HG03039 (cell line): Measurements from ENCODE around the gene ELAPOR1.
A peak's percentile ranks its signal among the peaks of the same experiment; 100 is the strongest.

Experiments used
- ATAC-seq: cut with Tn5 transposase; IDR thresholded peaks from one replicate; pipeline ENCODE4 v1.9.1; 2021; ENCODE audit warnings: mild to moderate bottlenecking, moderate library complexity; ENCODE audit not compliant: unreplicated experiment

Gene ELAPOR1

DNA sequence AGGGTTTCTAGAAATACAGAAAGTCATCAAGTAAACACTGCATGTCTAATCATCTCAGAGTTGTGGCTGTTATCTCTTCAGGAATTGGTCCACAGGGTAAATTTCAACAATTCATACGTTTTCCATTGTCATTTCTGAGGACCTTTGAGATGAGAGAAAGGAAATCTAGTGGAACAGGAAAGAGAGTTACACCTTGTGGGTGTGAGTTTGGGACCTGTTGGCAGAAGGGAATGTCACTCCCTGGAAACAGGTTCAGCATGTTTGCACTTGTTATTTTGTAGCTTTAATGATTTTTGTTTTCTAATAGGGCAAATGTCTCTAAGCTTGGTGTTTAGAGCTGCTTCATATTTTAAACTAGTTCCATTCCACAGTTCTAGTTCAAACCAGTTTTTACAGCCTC, 17.8 kb upstream of the ELAPOR1 start:
- ATAC-seq: no peak

DNA sequence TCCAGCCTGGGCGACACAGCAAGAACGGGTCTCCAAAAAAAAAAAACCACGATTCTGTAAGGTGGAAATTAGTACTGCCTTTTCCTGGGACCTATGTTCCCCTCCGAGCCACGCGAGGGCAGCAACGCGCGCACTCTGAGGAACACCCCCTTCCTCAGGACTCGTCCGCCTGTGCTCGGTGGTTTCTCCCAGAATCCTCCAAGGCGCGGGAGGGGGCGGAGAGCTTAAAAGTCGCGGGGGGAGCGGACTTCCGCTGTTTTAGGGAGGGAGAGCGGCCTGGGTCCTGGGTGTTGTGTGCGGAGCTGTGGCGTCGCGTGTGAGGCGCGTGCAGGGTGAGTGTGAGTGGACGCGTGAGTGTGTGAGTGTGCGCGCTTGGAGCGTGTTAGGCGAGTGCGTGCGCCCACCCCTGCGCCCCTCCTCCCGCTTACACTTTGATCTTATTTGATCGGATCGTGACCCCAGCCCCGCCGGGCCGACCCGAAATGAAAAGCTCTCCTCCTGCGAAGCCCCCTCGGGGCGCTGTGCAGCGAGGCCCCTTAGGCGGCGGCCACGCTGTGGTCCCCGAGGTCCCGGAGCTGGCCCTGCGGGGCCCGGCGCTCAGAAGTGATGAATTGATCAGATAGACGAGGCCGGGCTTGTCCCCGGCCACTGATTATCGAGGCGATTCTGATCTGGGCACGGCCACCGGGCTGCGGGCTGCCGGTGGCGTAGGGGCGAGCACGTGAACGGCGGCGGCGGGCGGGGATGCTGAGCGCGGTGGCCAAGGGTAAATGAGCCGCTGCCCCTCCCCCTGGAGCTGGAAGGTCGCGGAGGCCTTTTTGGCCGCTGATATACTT, 13.8 kb upstream of the ELAPOR1 start:
- ATAC-seq: peak; percentile 90

DNA sequence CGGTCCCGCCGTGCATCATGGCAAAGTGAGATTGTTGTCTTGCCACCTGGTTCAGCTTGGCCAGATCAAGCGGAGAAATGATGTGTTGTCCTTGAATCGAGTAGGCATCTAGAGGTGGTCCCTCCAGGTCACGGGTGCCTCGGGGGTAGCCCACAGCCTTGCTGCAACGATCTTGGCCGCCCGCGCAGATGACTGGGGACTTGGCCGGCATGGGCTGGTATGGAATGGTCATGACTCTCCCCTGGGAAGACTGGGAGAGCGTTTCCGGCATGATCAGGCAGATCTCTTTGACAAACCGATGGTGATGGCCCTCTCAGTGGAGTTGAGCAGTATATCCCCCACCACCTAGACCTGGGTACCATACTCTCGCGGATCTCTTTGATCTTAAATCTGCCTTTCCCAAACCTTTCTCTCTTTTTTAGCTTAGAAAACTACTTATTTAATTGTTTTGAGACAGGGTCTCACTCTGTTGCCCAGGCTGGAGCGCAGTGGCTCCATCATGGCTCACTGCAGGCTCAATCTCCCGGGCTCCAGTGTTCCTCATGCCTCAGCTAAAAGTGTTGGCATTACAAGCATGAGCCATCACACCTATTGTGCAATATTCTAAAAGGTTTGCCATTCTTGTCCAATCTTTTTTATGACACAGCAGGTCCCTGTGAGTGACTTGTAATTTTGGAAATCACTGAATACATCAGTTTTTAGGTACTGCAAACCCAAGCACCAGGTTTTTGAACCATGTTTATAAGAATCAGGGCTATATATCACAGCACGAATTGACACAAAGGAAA, 9.4 kb upstream of the ELAPOR1 start:
- ATAC-seq: no peak

DNA sequence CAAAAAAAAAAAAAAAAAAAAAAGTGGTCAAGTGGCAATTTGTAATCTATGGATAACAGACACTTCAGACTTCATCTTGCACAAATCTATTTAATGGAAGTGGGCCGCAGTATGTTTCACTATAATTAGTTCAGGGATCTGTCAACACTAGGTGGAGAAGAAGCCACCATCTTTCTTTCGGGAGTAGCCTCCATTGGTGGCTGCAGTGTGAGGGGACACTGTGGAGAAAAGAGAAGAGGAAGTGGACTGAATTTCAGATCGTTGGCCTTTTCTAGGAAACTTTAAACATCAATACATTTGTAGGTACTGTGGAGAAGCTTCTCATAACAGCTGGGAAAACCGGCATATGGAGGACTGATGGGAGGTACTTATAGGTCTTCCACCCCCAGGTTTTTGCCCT, 8.0 kb upstream of the ELAPOR1 start:
- no peak for ATAC-seq

DNA sequence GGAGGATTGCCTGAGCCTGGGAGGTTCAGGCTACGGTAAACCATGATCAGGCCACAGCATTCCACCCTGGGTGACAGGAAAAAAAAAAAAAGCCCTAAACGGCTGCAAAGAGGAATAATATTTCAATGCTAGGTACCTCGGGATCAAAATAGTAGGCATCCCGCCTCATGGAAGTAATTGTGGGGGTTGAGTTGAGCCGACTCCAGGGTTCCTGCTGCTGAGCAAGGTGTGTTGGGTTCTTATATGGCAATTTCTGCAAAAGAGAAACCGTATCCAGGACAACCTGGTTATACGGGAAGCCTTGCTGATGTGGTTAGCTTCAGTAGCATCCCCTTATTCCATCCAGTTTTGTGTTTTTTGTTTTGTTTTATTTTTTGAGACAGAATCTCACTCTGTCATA, 6.1 kb upstream of the ELAPOR1 start:
- ATAC-seq: no peak

DNA sequence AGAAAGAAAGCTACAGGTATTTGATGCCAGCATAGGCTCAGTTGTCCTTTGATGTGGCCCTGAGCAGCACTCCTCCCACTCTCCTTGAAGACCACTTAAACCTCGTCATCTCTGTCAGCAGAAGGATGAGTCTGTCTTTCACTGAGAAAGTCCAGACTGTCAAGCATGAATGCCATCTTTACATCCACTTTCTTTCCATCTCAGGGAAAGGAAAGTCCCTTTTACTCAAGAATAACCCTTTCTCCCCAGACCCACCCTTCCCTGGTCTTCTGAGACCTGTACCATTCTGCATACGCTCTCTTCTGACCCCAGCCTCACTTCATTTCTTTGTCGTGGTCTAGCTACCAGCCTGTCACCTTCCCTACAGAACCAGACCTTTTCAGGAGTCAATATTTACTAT, 4.0 kb upstream of the ELAPOR1 start:
- no peak for ATAC-seq

DNA sequence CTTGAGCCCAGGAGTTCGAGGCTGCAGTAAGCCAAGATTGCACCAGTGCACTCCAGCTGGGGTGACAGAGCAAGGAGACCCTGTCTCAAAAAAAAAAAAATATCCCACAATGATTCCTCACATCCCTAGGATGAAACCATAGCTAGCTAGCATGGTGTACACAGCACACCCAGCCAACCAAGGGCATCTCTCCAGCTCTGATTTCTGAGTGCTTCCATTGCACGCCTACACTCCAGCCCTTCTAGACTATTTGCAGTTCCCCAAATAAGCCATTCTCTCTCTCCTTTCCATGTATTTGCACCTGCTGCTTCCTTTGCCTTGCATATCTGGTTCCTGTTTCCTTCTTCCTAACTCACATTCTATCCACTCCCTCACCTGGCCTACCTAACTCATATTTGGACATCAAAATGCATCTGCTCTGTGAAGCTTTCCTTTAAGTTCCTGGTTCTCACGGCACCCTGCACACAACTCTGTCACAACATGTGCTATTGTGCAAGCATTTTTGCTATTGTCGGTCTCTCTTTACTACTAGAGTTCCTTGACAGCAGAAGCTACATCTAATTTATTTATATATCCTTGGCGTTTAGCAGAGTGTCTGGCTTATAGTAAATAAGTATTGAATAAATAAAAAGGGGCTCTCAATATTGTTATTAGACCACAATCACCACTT, 2.4 kb upstream of the ELAPOR1 start:
- no peak for ATAC-seq

DNA sequence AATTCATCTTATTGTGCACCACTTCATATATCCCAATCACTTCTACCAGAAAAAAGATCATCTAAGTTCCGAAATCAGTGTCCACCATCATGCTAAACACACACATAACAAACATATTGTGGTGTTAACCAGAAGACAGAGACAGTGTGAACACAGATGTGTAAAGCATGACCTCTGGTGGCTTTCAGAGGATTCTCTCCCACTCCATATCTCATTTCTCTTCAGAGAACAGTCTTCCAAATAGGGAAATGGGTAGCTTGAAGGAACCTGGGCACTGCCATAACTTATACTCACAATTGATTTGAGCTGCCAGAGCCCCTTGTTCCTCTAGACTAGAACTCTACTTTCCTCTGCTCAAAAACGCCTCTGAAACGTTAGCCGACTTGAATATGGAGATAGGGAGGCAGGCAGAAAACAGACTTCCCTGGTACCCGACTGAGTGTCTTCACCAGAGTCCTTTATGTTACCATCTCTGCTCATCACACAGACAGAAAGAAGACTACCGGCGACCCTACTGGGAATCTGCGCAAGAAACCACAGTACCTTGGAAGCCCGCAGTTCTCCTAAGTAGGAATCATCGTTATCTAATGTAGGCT, 1.8 kb upstream of the ELAPOR1 start:
- no peak for ATAC-seq

DNA sequence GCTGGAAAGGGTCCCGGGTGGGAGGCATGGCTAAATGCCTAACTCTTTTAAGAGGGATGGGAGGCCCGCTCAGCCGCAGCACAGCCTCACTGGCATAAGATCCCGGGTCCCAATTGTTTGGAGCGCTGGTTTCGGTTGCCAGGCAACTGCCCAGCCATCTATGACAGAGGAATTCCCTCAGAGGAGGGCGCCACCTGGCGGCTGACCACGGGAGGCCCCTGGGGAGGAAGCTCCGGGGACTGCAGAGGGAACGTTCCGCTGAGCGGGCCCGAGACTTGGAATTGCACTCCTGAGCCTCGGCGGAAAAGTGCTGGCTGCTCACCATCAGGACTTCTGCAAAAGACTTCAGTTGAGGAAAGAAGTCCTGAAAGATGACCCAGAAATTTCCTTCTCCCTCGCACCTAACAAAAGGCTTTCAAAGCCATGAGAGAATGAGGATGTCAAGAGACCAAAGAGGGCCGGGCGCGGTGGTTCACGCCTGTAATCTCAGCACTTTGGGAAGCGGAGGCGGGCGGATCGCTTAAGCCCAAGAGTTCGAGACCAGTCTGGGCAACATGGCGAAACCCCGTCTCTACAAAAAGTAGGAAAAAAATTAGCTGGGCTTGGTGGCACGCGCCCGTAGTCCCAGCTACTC, 1.1 kb upstream of the ELAPOR1 start:
- peak; percentile 60 for ATAC-seq

DNA sequence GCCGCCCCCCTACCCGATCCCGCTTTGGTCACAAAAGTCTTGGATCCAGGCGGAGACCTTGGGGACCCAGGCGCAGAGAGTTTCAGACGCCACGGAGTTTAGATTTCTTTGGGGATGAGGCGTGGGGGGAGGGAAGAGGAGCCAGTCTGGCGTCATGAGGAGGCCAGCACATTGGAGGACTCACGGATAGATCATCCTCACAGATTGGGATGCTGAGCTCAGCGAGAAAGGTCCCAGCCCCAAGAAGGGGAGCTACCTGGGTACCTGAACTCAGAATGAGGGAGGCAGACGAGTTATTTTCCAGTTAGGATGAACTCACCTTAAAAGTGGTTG, 393 bp downstream of the ELAPOR1 start:
- no peak for ATAC-seq

DNA sequence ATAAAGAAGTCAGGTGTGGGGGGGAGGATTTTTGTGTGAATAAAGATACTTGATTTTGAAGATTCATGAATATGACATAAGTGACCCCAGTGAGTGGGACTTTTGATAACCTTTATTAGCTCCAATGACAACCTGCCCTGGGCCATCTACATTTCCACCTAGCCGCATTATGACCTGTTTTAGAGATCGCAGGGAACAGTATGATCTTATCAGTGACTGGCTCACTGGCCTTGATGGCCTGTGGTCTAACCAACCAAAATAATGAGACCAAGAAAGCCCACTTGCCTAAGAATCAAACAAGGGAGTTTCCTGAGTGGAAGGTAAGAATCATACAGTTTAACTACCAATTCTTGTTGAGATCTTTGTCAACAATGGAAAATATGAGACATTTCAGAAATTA, 1.8 kb downstream of the ELAPOR1 start:
- no peak for ATAC-seq

DNA sequence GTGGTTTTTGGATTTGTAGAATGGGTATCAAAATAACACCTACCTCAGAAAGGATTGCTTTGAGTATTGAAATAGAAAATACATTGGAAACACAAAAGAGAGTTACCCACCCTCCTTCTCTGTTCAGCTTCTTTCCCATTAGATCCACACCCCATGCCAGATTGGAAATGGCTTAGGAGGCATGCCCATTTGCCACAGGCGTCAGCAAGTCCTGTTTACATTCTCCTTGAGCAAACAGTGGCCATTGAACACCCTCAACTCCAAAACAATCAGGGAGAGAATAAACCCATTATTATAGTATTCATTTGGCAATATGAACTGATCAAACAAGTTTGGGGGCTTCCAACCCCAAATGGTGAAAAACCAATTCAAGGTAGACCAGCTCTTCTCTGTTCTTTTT, 2.4 kb downstream of the ELAPOR1 start:
- no peak for ATAC-seq

DNA sequence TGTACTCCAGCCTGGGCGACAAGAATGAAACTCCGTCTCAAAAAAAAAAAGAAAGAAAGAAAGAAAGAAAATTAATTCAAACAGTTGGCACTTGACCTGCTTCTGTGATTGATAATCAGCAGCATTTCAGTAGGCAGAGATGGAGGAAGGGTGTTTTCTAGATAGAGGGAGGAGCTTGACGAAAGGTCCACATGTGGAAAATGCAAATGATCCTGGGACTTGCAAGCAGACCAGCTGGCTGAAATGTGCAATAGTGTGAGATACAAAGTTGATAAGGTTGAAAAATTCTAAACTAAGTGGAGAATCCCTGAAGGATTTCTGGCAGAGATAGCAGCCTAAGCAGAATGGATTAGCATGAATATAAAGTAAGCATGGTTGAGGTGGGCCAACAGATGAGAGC, 4.2 kb downstream of the ELAPOR1 start:
- ATAC-seq: no peak

DNA sequence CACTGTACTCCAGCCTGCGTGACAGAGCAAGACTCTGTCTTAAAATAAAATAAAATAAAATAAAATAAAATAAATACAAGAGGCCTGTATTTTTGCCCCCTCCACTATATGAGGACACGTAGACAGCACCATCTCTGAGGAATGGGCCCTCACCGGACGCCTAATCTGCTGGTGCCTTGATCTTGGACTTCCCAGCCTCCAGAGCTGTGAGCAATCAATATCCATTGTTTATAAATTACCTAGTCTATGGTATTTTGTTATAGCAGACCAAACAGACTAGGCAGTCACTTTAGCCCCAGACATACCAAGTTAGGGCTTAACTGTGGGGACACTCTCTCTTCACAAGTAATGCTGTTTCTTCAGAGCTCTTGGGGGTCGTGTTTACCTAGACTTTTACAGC, 6.4 kb downstream of the ELAPOR1 start:
- no peak for ATAC-seq

DNA sequence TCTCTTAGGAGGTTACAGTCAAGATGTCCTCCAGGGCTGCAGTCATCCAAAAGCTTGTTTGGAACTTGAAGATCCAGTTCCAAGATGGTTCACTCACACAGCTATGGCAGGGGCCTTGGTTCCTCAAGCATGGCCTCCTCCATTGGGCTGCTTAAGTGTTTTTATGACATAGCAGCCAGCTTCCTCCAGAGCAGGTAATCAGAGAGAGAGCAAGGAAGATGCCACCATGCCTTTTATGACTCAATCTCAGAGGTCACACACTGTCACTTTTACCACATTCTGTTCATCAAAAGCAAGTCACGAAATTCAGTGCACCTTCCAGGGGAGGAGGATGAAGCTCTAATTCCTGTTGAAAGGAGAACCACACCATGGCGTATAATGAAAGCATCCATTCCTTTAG, 17.1 kb downstream of the ELAPOR1 start:
- no peak for ATAC-seq

DNA sequence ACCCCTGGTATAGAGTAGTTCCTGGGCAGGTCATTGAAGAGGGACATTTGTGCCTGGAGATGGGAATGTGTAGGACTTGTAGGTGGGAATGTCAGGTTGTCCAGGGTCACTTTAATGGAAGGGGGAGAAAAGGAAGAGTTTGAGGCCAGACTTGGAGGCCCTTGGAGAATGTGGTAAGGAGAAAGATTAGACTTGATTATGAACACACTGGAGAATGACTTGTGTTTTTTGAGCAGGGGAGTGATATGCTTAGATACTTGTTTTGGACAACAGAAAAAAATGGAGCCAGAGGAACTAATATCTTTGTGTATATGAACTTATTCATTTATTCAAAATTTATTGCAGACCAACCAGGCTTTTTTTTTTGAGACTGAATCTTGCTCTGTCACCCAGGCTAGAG, 17.9 kb downstream of the ELAPOR1 start:
- ATAC-seq: no peak

DNA sequence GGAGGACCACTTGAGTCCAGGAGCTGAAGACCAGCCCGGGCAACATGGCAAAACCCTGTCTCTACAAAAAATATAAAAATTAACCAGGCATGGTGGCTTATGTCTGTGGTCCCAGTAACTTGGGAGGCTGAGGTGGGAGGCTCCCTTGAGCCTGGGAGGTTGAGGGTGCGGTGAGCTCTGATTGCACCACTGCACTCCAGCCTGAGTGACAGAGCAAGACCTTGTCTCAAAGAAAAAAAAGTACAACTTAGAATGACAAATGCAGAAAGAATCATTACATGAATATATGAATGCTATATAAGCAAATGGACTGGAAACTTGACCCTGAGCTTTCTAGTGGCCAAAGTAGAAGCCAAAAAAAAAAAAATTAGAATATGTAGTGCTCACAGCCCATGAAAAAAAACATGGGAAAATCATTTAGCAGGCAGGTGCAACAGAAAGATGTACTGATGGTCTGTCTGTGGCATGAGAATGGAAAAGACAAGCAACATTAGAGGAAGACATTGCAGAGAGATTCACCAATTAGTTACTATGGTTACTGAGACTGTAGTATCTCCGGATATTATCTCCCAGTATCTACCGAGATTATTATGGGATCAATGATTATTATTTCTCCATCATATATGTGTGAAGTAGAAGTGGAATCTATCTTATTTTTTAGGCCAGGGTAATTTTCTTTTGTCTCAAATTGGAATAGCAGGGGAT, 19.2 kb downstream of the ELAPOR1 start:
- ATAC-seq: no peak

DNA sequence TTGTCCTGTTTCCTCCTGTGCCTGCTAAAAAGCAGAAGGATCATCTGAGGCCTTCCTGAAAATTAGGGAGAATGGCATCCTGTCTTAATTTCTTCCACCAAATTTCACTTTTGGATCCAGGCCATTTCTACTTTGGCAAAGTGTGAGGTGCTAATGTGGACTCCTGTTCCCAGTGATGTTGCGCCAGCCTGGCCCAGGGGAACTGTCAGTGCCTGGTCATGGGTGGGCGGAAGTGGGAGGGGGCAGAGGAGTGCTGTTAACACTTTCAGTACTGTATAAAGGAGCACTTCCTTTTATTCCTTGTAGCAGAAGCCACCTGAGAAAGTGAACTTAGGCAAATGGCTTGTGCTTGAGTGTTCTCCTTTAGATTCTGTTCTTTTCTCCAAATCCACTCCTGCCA, 19.9 kb downstream of the ELAPOR1 start:
- ATAC-seq: no peak

DNA sequence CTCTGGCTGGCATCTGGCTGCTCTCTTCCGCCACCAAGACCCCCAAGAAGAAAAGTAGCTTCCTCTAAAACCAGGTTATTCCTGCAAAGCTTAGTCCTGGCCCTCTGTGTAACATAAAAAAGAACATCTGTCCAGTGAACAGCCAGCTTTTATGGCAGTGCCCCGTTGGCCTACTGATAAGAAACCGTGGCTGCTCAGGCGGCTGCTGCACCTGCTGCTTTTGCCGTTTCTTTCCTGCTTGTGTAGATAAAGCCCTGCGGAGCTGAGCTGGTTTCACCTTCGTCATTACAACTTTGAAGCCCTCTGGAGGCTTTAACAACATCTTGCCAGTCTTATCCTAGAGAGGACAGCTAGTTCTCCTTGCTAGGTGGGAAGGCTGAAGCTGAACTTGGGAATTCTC, 20.5 kb downstream of the ELAPOR1 start:
- ATAC-seq: no peak

DNA sequence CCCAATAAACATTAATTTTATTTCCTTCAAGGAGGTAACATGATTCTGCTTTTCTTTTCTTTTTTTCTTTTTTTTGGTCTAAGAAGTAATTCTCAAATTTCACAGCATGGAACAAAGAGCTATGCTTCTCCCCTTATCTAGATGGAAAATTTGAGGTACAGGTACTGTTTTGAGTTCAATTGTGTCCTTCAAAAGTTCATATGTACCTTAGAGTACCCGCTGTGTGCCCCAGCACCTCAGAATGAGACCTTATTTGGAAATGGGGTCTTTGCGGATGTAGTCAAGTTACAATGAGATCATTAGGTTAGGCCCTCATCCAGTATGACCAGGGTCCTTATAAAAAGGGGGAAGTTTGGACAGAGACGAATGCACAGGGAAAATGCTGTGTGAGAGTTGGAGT, 22.0 kb downstream of the ELAPOR1 start:
- ATAC-seq: no peak

DNA sequence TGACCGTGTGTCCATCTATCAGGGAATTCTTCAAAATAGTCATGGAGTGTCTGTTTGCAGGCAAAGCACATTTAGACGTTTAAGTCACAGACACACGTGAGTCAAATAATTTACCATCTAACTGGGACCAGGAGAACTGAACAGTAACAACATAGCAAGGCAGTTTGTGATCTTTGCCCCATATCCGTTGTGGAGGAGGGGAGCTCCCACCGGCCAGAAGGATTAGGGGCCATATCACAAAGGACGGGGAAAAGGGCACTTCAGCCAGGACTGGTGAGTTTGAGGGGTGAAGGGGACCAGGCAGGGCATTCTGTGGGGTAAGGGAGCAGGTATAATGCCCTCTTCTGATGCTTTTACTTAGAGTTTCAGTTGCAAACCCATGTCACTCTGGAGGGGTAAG, 22.9 kb downstream of the ELAPOR1 start:
- ATAC-seq: no peak
